GM18858 (cell line): ENCODE data around the gene RFWD3.

ENCODE experiments used
- ATAC-seq: cut with Tn5 transposase; IDR thresholded peaks from one replicate; pipeline ENCODE4 v1.9.1; 2021; ENCODE audit not compliant: unreplicated experiment

RFWD3 gene

DNA sequence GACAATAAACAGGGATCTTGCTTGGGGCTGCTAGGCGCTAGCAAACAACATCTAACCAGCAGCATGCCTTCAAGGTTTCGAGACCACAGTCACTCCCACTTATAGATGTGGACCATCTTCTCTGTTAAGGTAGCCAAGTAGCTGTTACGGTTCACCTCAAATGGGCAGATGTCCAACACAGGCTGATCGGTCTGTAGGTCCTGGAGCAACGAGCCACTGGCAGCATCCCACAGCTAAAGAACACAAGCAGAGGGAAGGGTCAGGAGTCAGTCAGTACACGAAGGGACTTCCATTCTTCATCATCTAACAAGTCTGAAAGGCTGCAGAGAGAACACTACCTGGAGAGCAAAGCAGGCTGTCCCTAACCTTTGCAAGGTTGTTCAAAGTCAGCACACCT, 42.8 kb downstream of the RFWD3 start:
- no peak for ATAC-seq

DNA sequence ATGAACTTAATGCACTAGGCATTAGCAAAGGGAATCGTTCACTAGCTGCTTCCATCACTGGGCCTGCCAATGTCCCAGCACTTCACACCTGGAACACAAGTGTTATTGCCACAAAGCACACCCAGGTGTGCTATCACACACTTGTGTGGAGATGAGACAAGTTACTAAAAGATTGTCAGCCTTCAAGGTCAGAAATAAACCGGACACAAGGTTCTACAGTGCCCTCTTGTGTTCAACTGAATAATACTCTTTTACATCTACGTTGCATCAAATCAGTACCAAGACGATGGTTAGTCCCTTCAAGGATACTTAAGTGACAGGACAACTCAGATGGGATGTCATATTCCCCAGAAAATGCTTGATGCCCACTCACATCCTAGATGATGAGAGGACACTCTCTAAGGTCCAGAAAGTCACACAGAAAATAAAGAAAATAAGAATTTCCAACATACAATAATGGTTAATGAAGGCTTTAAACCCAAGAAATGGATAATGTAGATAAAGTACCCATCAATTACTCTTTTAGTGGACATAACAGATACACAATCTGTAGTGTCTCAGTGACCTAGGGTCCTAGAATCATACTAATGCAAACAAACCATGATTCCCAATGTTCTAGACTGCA, 43.4 kb downstream of the RFWD3 start:
- ATAC-seq: no peak

DNA sequence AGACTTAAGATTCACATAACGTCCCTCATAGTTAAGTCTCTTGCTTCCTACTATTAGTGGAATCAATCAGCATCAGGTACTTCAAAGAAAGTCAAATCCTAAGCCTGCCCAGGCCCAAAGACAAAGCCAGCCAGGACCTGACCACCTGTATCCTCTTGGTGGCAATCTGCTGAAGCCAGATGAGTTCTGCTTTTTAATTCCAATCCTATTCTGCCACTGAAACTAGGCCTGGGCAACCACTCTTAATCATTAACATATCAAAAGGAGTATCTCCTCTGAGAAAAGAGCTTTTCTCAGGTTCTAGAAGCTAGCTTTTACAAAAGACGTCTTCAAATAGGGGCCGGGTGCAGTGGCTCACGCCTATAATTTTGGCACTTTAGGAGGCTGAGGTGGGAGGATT, 44.7 kb downstream of the RFWD3 start:
- no peak for ATAC-seq

DNA sequence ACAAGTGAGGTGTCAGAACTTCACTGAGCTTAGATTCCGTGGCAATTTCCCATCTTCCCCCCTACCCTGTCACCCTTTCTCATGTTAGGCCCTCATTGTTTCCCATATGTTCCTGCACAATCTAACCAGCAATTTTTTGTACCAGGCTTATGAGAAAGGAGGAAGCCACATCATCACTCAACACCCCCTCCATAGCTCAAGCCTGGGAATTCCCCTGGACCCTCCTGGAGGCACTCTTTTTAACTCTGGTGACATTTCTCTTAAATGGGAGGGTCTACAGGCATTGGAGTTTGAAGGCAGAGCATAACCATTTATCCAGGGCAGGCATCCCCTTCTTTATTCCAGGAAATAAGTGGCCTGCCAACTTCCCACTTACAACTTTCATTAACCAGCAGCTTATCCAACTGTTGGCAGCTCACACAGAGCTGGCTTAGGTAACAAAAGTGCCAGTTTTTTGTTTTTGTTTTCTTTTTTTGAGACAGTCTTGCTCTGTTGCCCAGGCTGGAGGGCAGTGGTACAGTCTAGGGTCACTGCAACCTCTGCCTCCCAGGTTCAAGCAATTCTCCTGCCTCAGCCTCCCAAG, 49.4 kb downstream of the RFWD3 start:
- no peak for ATAC-seq

DNA sequence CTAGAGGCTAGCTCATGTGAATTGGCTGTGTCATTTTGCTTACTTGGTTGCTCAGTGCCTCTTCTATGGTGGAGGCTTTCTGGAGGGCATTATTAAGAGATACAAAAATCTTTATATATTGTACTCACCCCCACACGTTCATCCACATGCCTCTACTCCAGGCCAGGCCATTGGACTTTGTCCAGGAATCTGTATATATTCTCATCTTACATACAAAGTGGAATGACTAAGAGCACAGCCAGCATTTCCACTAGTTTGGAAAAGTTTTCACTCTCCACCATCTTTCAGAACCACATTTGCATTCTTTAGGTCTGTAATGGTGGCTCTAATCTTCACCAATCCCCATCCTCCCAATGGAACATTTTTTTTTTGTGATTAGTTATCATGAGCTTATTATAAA, 55.0 kb downstream of the RFWD3 start:
- ATAC-seq: no peak

DNA sequence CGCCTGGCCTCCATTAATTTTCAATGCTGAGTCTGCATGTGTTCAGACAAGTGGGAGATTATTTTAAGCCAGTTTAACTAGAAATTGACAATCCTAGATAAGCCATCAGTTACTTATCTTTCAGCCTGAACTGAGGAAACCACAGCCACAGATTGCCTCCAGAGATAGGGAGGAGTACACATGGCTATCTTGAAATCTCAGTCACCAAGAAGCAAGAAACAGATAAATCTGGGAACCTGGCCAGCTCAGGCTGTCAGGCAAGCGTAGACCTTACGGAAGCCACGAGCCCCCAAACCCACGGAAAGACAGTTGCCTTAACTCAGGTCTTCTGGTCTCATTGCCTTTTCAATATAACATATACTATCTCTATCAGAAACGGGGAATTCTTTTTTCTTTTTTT, 57.7 kb downstream of the RFWD3 start:
- ATAC-seq: no peak

DNA sequence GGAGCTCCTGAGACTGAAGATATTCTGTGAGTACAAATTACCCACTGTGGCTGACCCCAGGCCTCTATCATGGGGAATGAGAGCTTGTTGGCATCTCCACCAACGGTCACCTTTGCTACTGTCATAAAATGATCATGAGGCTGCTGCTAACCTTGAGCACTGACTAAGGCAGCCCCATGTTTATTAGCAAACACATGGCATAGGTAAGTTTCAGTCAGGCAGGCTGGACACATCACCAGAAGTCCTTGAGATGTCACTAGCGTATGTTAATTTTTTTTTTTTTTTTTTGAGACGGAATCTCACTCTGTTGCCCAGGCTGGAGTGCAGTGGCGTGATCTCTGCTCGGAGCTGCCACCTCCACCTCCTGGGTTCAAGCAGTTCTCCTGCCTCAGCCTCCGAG, 58.3 kb downstream of the RFWD3 start:
- ATAC-seq: no peak

DNA sequence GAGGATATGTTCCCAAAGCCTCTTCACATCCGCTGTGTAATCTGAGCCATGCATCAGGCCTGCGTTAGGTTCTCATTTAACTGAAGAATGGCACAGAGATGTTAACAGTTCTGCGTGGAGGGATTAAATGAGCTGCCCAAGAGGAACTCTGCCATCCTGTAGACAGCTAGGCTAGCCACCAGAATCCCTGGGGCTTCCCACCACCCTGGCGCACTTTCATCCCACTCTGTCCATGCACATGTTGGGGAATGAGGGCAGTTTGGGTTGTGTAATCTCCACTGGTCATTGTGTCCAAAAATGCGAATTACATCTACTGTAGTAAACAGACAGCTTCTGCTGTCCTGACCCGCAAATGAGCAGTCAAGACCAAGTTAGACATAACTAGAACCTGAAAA, 58.7 kb downstream of the RFWD3 start:
- no peak for ATAC-seq

DNA sequence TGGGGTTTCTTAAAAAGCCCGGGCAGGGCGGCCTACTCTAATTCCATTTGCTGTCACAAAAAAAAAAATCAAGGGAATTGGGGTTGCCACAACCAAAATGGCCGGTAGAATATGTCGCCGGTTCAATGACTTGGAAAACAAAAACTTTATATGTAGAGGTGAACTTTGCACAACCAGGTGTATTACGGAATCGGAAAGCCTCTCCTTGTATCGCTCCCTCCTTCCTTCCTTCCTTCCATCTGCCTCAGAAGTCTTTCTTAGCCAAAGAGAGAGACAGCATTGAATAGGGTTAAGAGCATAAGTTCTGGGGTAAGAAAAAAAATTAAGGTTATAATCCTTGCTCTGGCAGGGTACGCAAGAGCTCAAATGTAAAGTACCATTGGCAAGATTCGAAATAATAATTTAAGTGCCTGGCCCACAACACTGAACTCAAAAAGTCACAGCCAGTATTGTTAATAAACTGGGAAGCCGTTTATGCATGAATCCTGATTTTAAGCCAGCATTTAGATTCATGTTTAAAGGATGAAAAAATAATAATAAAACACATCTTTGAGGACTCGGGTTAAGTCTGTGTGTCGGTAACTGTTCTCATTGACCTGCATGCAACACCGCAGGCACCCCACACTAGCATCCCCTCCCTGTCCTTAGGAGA, 59.2 kb downstream of the RFWD3 start:
- ATAC-seq: peak; percentile 23

DNA sequence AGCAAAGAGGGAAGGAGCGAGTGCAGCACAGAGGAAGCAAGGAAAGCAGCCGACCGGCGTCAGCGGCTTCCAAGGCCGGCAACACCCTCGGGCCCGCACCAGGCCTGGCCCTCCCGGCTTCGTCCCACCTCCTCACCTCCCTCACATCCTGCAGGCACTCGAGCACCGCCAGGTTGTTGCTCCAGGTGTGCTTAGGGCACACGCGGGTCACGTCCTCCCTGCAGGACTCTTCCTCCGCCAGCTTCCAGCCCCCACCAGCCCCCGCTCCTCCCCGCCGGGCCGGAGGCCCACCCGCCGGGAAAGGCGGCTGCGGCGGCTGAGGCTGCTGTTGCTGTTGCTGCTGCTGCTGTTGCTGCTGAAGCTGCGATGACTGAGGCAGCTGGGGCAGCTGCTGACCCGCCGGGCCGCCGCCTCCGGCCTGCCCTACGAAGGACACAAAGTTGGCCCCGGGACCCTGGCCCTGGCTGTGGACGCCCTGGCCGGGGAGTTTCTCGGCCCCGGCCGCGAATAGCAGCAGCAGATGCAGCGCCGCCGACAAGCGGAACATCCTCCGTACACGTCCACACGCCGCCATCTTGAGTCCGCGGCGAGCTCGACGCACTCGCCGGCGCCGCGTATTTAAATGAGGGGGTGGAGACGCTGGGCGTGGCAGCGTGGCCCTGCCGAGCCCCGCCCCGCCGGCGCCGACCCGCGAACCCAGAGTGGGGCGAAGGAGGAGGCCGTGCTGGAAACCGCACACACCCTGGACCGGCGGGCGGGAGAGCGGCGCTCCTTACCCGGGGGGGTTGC, 60.0 kb downstream of the RFWD3 start, which contains the start of gene GLG1:
Gene GLG1, minus strand, starts transcription at position 594 of the 789 bp plus-strand sequence. Its CDS starts 20 bp downstream, at position 574.
- peak; percentile 91 for ATAC-seq

DNA sequence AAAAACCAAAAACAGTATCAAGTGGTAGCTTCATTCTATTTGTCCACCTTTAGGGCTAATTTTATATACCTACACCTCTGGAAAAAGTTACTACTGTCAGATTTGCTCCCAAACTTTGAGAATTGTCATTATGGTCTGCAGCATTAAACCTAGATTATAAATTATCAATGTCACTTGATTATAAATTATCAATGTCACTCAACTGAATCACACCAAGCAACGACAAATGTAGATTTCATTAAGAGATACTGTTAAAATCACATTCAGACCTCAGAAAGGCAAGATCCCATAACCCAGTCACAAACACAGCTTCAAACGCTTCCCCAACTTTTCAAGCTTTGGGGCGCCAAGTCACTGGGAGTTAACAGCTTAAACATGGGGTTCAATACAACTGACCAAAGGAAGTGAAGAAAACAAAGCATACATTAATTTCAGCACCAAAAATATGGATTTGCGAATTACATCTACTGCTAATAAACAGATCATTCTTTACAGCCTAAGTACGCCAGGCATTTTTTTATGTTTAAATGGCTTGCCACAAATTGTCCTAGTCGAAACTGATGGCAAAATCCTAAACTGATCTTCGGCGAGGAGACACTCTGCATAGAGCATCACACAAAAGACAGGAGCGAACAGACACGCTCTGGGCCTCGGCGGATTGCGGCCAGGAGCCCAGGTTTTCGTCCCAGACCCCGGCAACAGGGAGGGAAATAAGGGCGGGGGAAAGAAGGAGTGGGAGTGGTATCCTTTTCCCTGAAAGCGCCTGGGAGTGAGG, 60.7 kb downstream of the RFWD3 start:
- ATAC-seq: no peak

DNA sequence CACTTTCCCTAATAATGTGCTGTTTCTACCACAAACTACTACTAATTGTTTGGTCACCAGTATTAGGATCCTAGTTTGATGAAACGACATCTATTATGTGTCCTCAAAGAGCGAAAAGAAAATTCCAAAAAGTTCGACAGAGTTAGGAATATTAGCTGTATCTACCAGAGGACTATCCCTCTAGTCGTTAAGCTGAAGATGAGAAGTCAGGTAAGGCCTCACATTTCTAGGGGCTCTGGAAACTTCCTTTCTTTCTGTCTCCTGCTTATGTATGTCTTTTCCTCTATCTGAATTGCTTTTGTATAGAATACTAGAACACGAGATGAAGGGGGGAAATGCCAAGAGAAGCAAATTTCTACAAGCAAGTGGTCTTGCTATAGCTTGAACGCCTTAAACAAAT, 61.3 kb downstream of the RFWD3 start:
- no peak for ATAC-seq

DNA sequence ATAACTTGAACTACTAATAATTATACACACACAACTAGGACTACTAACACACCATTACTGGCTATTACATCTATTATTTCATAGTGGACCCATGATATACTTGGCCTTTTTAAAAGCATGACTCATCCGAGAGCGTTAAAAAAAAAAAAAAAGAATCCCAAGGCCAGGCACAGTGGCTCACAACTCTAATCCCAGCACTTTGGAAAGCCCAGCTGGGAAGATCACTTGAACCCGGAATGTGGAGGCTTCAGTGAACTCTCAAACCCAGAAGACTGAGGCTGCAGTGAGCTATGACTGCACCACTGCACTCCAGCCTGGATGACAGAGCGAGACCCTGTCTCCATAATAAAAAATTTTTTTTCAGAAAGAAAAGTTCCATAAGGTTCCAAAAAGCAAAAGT, 62.8 kb downstream of the RFWD3 start:
- ATAC-seq: no peak

DNA sequence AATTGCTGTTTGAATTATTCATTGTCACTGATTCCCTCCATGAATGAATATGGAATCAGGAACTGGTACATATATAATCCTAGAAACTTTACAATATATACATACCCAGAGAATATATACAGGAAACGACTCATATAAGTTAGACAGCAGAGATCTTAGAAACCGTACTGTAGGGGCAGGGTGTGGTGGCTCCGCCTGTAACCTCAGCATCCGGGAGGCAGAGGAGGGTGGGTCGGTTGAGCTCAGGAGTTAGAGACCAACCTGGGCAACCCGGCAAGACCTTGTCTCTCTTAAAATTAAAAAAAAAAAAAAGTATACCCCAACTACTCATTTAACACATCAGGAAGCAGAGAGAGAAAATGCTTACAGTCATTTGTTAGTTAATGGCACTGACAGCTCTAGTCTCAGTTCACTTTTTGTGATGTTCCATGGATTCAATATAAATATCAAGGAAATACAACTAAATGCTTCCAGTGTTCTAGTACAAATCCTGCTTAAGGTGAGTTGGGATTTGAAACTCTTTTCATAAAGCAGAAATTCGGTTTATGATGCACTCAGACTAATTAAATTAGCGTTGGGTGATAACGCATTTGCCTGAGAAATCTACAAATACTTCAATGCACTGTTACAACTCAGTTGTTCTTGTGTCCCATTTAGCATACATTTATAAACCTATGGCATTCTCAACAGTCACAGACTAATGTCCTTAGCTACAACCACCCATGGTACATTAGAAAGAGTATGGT, 65.4 kb downstream of the RFWD3 start:
- ATAC-seq: peak; percentile 61

DNA sequence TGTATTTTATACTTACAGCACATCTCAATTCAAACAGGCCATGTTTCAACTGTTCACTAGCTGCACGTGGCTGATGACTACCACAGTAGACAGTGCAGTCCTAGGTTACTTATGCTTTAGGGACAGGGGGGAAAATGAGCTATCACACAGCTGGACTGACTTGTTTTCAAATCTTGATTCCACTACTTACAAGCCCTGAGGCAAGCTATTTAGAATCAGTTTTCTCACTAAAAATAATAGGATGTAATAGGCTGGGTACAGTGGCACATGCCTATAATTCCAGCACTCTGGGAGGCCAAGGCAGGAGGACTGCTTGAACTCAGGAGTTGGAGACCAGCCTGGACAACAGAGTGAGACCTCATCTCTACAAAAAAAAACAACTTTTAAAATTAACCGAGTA, 70.1 kb downstream of the RFWD3 start:
- ATAC-seq: no peak

DNA sequence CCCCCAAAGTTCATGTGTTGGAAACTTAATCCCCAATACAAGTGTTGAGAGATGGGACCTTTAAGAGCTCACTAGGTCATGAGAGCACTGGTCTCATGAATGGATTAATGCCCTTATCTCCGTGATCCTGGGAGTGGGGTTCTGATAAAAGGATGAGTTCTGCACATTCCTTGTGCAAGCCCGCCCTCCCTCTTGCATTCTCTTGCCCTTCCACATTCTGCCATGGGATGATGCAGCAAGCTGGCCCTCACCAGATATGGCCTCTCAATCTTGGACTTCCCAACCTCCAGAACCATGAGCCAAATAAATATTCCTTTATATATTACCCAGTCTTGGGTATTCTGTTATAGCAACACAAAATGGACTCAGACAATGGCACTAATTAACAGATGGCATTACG, 73.8 kb downstream of the RFWD3 start:
- no peak for ATAC-seq

DNA sequence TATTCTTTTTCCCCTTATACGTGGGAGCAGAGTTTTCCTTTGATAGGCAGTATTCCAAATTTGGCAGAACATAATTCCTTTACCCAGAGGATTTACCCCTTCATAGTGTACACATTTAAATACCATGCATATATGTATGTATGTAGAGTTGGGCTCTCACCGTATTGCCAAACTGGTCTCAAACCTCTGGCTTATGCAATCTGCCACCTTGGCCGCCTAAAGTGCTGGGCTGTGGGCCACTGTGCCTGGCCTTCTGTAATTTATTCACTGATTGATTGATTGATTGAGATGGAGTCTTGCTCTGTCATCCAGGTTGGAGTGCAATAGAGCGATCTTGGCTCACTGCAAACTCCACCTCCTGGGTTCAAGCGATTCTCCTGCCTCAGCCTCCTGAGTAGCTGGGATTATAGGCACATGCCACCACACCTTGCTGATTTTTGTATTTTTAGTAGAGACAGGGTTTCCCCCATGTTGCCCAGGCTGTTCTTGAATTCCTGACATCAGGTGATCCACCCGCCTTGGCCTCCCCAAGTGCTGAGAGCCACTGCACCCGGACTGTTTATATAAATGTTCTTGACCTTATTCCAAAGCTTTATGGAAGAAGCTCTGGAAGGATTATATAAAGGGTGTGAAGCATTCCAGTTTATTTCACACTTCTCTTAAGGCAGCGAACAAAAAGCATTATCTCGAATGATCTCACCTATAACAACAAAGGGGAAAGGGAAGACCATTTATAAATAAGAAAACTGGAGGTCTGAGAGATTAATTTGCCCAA, 74.6 kb downstream of the RFWD3 start:
- ATAC-seq: no peak

DNA sequence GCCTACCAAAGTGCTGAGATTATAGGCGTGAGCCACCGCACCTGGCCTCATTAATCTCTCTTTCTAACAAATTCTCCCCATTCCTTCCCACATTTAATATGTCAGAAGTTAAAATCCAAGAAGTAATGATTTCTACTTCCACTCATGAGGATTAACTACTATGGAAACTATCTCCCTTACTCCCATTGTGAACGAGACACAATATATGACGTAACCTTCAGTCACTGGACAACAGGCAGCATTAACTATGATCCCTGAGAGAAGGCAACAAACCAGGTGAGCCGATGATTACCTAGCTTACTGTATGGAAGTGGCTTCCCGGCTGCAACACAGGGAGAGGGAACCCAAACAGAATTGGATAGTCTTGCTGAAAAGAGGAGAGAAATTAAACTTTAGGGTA, 79.7 kb downstream of the RFWD3 start:
- ATAC-seq: no peak

DNA sequence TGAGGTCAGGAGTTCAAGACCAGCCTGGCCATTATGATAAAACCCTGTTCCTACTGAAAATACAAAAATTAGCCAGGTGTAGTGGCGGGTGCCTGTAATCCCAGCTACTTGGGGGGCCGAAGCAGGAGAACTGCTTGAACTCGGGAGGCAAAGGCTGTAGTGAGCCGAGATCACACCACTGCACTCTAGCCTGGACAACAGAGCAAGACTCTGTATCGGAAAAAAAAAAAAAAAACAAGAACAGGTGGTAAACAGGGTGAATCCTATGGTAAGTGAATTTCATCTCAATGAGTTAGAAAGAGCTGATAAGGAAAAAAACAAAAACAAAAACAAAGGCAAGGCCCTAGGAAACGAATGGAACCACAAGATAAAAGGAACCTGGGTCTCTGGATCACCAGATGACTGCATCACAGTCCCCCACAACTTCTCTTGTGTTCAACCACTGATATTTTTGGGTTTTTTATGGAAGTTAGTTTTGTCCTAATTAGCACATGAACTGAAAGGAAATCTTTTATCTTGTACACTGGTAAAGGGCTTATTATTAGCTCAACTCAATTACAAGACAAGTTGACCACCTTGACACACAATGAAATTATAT, 80.7 kb downstream of the RFWD3 start:
- no peak for ATAC-seq
